ENCODE measurements around the gene ANKRD28.
"Not testable (repeated sequence)": the region's sequence is repeated elsewhere in the genome, so short reads cannot be mapped to it uniquely, and the experiment has no call there.

Gene ANKRD28

GRCh38 chr3:15783361-15783969, 14.3 kb downstream of the ANKRD28 start:
- H3K27ac ChIP-seq, result no peak overlapping the region
- TF ChIP-seq ZFX (IDR thresholded peaks at IDR 0.05), result no peak
- no peak for TF ChIP-seq CTCF (conservative IDR thresholded peaks at IDR 0.05)

- no peak overlapping the region for H3K27ac ChIP-seq
- TF ChIP-seq CTCF (conservative IDR thresholded peaks at IDR 0.05) (no peak), ZFX (IDR thresholded peaks at IDR 0.05) (no peak)
Measured at GRCh38 chr3:15782429-15782828, 15.3 kb downstream of the ANKRD28 start.

GRCh38 chr3:15781637-15782402, 16.0 kb downstream of the ANKRD28 start:
- TF ChIP-seq CTCF (conservative IDR thresholded peaks at IDR 0.05), result no peak
- no peak for TF ChIP-seq ZFX (IDR thresholded peaks at IDR 0.05)
- no peak overlapping the region for H3K27ac ChIP-seq

GRCh38 chr3:15781131-15781530, 16.6 kb downstream of the ANKRD28 start:
- TF ChIP-seq CTCF (conservative IDR thresholded peaks at IDR 0.05) (no peak), ZFX (IDR thresholded peaks at IDR 0.05) (no peak)
- no peak overlapping the region for H3K27ac ChIP-seq

- TF ChIP-seq ZFX (IDR thresholded peaks at IDR 0.05), result no peak
- no peak for TF ChIP-seq CTCF (conservative IDR thresholded peaks at IDR 0.05)
- no peak overlapping the region for H3K27ac ChIP-seq
Measured at GRCh38 chr3:15779111-15779510, 18.7 kb downstream of the ANKRD28 start.

GRCh38 chr3:15778332-15778858, 19.4 kb downstream of the ANKRD28 start:
- TF ChIP-seq CTCF (conservative IDR thresholded peaks at IDR 0.05), result no peak
- no peak for TF ChIP-seq ZFX (IDR thresholded peaks at IDR 0.05)
- H3K27ac ChIP-seq, result no peak overlapping the region

- H3K27ac ChIP-seq, result not testable (repeated sequence)
Measured at GRCh38 chr3:15774931-15775560, 22.7 kb downstream of the ANKRD28 start.

All from C4-2B (cell line).